22Rv1 (cell line): ENCODE data around the gene DDX5.
"Not testable (repeated sequence)": the region's sequence is repeated elsewhere in the genome, so short reads cannot be mapped to it uniquely, and the experiment has no call there.

Experiments used
- H3K27ac ChIP-seq: fragments of 450-650 bp; 2 replicates; pipeline ENCODE4 v1.5.1; 2017
- CTCF ChIP-seq: fragments of 450-650 bp; IDR thresholded peaks from 2 replicates; pipeline ENCODE4 v1.5.1; 2017; ENCODE audit warnings: mild to moderate bottlenecking
- ZFX ChIP-seq: fragments of 450-650 bp; IDR thresholded peaks from 2 replicates; pipeline ENCODE4 v1.6.1; 2017; ENCODE audit warnings: antibody characterized with exemption, borderline replicate concordance

DDX5 gene

GRCh38 chr17:64477849-64478248 lies 28.2 kb downstream of the DDX5 start:
- TF ChIP-seq ZFX: no peak
- no peak for TF ChIP-seq CTCF
- no peak overlapping the region for H3K27ac ChIP-seq

- H3K27ac ChIP-seq: no peak overlapping the region
- no peak for TF ChIP-seq CTCF
- TF ChIP-seq ZFX: no peak
Observed at GRCh38 chr17:64472564-64472963, 33.5 kb downstream of the DDX5 start.

GRCh38 chr17:64471440-64471839 lies 34.6 kb downstream of the DDX5 start:
- no peak for TF ChIP-seq CTCF
- TF ChIP-seq ZFX: no peak
- no peak overlapping the region for H3K27ac ChIP-seq

GRCh38 chr17:64470625-64471024 lies 35.5 kb downstream of the DDX5 start:
- no peak for TF ChIP-seq CTCF
- no peak for TF ChIP-seq ZFX
- no peak overlapping the region for H3K27ac ChIP-seq

- not testable (repeated sequence) for H3K27ac ChIP-seq
Observed at GRCh38 chr17:64466834-64467233, 39.3 kb downstream of the DDX5 start.

- TF ChIP-seq CTCF: no peak
- no peak for TF ChIP-seq ZFX
- H3K27ac ChIP-seq: no peak overlapping the region
Observed at GRCh38 chr17:64466019-64466735, 39.9 kb downstream of the DDX5 start.

GRCh38 chr17:64461788-64462187 lies 44.3 kb downstream of the DDX5 start:
- TF ChIP-seq ZFX: no peak
- TF ChIP-seq CTCF: no peak
- no peak overlapping the region for H3K27ac ChIP-seq

- TF ChIP-seq ZFX (no peak), CTCF (no peak)
- H3K27ac ChIP-seq: no peak overlapping the region
Observed at GRCh38 chr17:64460955-64461354, 45.1 kb downstream of the DDX5 start.

GRCh38 chr17:64459818-64460217 lies 46.3 kb downstream of the DDX5 start:
- H3K27ac ChIP-seq: not testable (repeated sequence)
